NOMO-1 treated with dmso at 0.1 percent for 144 hours (cell line): Measurements from ENCODE around the gene PMM2.
"Not testable (repeated sequence)": the region's sequence is repeated elsewhere in the genome, so short reads cannot be mapped to it uniquely, and the experiment has no call there.

Experiments
- DNase-seq: peaks from one replicate; lab custom pipeline; 2025; ENCODE audit not compliant: unreplicated experiment; lab: John Stamatoyannopoulos, UW

The PMM2 gene

GRCh38 chr16:8816967-8817655 lies 19.5 kb downstream of the PMM2 start:
- DNase-seq = no peak

GRCh38 chr16:8818504-8819270 lies 21.0 kb downstream of the PMM2 start:
- no peak for DNase-seq

DNA sequence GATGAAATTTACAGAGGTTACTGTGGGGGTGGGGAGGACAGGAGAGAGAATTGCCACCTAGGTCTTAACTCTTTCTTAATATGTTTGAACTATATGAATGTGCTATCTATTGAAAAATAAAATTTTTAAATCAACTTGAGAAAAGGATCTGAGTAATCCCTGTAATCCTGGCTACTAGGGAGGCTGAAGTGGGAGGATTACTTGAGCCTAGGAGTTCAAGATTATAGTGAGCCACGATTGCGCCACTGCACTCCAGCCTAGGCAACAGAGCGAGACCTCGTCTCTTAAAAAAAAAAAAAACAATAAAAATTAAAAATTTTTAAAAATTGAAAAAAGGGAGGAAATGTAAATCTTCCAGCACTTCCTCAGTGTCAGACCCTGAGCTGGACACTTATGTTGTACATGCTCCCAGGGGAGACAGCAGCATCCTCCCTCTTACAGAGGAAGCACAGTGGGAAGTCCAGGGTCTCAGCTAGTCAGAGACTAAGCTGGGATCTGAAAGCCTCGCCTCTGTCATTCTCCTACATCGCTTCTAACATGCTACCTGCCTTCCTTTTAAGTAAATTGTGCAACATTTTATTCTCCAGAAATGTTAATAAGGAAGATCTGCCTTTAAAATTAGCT lies 21.9 kb downstream of the PMM2 start:
- no peak for DNase-seq

- no peak for DNase-seq
These were observed 24.8 kb downstream of the PMM2 start for GRCh38 chr16:8822403-8822802.

DNA sequence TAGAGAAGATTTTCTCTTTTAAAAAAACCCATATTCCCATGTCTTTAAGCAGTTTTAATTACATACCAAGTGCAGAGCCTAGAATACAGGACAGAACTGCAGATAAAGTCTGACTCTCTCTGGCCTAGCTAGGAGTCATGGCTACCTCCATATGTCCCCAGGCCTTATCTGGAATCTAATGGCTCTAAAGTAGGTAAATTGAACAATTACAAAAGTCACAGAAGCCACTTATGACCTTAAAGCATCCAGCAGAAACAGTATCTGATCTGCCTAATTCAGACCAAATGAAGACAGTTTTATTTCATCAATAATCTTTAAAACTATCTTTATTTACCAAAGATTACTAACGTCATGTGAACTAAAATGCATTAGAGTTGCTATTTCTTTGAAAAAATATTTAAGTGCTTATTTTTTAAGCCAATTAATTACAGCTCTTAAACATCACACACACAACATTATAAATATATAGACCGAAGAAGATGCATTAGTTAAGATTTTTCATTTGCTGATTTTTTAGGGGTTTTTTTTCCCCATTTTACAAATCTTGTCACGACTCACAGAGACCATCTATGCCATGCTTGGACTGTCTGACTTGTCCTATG lies 28.7 kb downstream of the PMM2 start:
- DNase-seq = no peak

DNA sequence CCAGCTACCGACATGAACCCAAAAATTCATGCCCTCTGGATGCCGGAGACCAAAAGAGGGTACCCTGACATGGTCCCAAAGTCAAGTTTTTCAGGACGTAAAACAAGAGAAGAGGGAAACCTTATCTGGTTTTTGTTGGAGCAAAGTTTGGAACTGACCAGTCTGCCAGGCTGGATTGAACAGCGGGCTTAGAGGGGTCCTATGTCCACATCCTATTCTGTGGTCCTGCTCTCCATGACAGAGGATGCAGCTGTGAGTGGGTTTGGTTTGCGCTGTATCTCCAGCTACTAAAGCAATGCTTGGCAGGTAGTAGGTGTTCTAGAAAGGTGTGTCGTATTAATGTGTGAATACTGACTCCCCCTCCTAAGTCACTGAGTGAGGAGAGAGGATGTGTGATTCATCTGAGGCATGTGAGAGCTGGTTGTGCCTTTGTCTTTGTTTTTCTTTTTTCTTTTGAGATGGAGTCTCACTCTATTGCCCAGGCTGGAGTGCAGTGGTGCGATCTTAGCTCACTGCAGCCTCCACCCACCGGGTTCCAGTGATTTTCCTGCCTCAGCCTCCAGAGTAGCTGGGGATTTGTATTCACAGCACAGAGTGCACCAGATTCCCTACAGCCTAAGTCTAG lies 31.0 kb downstream of the PMM2 start:
- no peak for DNase-seq

DNA sequence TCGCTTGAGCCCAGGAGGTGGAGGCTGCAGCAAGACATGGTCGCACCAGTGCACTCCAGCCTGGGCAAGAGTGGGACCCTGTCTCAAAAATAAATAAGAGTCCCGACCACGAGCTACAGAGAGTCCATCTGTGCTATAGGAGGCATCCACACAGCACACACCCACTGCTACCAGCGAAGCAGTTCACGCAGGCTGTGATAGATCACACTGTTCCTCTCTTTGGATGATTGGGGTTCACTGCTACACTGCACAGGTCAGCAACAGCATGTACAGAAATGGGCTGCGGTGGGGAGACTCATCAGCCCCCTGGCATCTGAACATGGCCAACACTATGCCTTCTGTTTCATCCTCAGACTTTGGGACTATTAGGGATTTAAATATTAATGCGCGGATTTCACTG lies 33.8 kb downstream of the PMM2 start:
- no peak for DNase-seq

- DNase-seq = no peak
These were observed 34.5 kb downstream of the PMM2 start for GRCh38 chr16:8831871-8832716.

DNA sequence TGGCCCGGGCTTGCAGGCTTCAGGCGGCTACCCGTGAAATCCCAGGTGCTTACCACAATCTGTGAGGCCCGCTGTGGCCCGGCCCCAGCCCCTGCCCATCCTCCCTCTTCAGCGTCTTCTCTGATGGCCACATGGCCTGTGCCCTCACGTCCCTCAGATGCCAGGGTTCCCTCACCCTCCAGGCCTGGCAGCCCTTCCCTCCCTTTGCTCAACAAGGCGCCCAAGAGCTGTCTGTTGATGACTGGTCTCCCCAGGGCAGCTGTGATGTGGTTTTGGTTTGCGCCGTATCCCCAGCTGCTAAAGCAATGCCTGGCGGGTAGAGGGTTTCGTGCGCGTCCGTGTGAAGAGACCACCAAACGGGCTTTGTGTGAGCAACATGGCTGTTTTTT lies 35.1 kb downstream of the PMM2 start:
- DNase-seq = no peak

GRCh38 chr16:8836797-8837196 lies 39.2 kb downstream of the PMM2 start:
- DNase-seq = not testable (repeated sequence)

DNA sequence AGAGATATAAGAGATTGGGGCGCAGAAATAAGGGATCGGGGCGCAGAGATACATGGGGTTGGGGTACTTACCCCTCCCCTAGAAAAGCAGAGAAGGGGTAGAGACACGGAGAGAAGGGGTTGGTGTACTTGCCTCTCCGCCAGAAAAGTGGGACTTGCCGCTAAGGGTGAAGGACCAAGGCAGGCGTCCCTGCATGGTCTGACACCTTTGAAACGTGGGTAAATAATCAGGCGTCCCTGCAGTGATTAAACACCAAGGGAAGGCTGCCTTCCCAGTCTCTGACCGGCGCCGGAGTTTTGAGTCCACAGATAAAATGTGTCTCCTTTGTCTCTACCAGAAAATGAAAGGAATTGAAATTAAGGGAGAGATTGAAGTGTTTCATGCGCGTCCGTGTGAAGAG lies 40.0 kb downstream of the PMM2 start:
- DNase-seq = not testable (repeated sequence)

DNA sequence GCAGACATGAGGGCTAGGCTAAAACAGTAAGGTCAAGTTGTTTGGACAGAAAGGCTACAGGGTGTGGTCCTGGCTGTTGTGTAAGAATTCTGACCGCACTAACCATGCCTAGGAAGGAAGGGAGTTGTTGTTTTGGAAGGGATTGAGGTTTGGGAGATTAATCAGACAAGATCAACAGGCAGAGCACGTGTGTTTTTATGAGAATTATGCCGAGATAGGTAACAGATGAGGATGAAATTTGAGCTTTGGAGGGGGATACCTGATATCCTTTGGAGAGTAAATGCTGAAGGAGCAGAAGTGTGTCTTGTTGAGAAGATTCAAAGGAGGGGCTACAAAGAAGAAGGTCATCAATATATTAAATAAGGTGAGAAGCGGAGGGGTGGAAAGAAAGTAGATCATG lies 44.4 kb downstream of the PMM2 start:
- not testable (repeated sequence) for DNase-seq

GRCh38 chr16:8843296-8843695 lies 45.7 kb downstream of the PMM2 start:
- DNase-seq = not testable (repeated sequence)

- no peak for DNase-seq
These were observed 48.2 kb downstream of the PMM2 start for GRCh38 chr16:8845699-8846298.

- no peak for DNase-seq
These were observed 48.8 kb downstream of the PMM2 start for GRCh38 chr16:8846401-8846932.

GRCh38 chr16:8847145-8847544 lies 49.5 kb downstream of the PMM2 start:
- no peak for DNase-seq

- no peak for DNase-seq
These were observed 50.0 kb downstream of the PMM2 start for GRCh38 chr16:8847623-8848022.

- DNase-seq = no peak
These were observed 50.7 kb downstream of the PMM2 start for GRCh38 chr16:8848231-8848938.

GRCh38 chr16:8848939-8849391 lies 51.3 kb downstream of the PMM2 start:
- DNase-seq = no peak
